SK-N-MC (cell line): Measurements from ENCODE around the gene SOCS7.

ENCODE experiments used
- EZH2 ChIP-seq: fragments of 200-600 bp; sonication (generic); IDR thresholded peaks from one replicate; pipeline ENCODE4 v1.6.1; 2017; ENCODE audit warnings: antibody characterized with exemption
- FOXP2 ChIP-seq: optimal IDR thresholded peaks from 2 replicates; pipeline ENCODE3; 2011; ENCODE audit warnings: mild to moderate bottlenecking, moderate library complexity; ENCODE audit not compliant: insufficient read depth; ENCODE audit errors: extremely low read length, control extremely low read depth
- POLR2AphosphoS5 ChIP-seq: IDR thresholded peaks from 2 replicates; pipeline ENCODE4 v1.6.1; 2012; ENCODE audit warnings: mild to moderate bottlenecking, low read depth, low read length, borderline replicate concordance

DNA sequence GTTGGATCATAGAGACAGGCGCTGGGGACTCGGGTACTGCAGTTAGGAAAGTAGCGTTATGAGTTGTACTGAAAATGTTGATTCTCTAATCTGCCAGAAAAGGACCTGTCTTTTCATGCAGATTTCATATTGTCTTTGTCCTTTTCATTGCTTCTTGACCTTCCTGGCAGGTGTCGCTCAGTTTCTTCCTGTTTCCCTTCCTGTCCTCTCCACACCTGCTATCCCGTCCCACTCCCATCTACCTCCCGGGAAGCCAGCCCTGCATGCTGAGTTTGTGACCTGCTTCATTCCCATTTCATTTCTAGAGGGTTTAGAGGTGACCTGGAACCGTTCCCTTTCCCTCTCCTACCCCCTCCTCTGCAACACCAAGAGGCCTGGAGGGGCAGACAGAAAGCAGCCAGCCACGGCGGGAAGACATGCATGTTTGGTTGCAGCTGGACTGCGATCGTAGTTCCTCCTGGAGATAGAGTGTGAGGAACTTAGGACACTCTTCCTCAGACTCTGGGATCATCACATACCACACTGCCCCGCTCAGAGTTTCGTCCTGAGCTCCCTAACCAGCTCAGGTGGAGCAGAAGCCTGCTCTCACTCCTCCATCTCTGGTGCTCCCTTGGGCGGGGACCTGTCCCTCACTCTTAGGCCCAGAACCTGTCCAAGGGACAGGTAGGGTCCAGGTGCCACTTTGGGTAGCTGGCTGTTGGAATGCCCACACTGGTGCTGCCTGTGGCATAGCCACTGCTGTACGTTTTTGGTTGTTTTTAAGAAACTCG is 52.7 kb downstream of the SOCS7 start:
- TF ChIP-seq FOXP2 (no peak), POLR2AphosphoS5 (no peak), EZH2 (no peak)
